Liver (tissue), 9 donors: ENCODE data around the gene NOP9. TPM values are rescaled to one million over a fixed set of nuclear protein-coding genes. Genes with fewer than 3 reads are reported as not detected.

Source experiments
- DNase-seq: peaks from one replicate; pipeline ENCODE4 v3.0.0-alpha.2; 2017; ENCODE audit warnings: low spot score
- H3K27ac ChIP-seq, 2 donors: one replicate each; pipeline ENCODE4 v1.7.0; 2013; ENCODE audit warnings: inconsistent platforms in 2 of 2, low read length in 2 of 2, control low read depth in 1 of 2, low read depth in 1 of 2, mild to moderate bottlenecking in 1 of 2
- H3K27me3 ChIP-seq, 4 donors: one replicate each; pipeline versions ENCODE4 v1.6.1 to v1.7.0; 2013; ENCODE audit warnings: low read length in 3 of 4, inconsistent platforms in 1 of 4, mild to moderate bottlenecking in 1 of 4, moderate library complexity in 1 of 4; ENCODE audit not compliant: control insufficient read depth in 4 of 4, insufficient read depth in 4 of 4
- H3K36me3 ChIP-seq, 4 donors: one replicate each; pipeline versions ENCODE4 v1.6.1 to v1.7.0; 2013; ENCODE audit warnings: low read length in 3 of 4, mild to moderate bottlenecking in 3 of 4, low read depth in 1 of 4, moderate library complexity in 1 of 4; ENCODE audit not compliant: control insufficient read depth in 4 of 4, insufficient read depth in 3 of 4
- H3K4me1 ChIP-seq, 4 donors: one replicate each; pipeline versions ENCODE4 v1.6.1 to v1.7.0; 2013; ENCODE audit warnings: low read length in 3 of 4, mild to moderate bottlenecking in 3 of 4, moderate library complexity in 1 of 4; ENCODE audit not compliant: control insufficient read depth in 4 of 4, insufficient read depth in 4 of 4
- H3K4me3 ChIP-seq, 3 donors: one replicate each; pipeline versions ENCODE4 v1.6.1 to v1.7.0; 2013; ENCODE audit warnings: low read length in 3 of 3, control low read depth in 1 of 3, low read depth in 1 of 3, mild to moderate bottlenecking in 1 of 3
- H3K9ac ChIP-seq, 2 donors: one replicate each; pipeline ENCODE4 v1.7.0; 2013; ENCODE audit warnings: low read length in 2 of 2, mild to moderate bottlenecking in 2 of 2, moderate library complexity in 2 of 2, control low read depth in 1 of 2, low read depth in 1 of 2
- H3K9me3 ChIP-seq, 4 donors: one replicate each; pipeline versions ENCODE4 v1.6.1 to v1.7.0; 2013; ENCODE audit warnings: low read length in 3 of 4; ENCODE audit not compliant: control insufficient read depth in 4 of 4
- ATF3 ChIP-seq: IDR thresholded peaks from 2 replicates; pipeline ENCODE4 v1.6.1; 2016; ENCODE audit warnings: antibody characterized with exemption
- CTCF ChIP-seq: fragments of 150-350 bp; IDR thresholded peaks from 2 replicates; pipeline ENCODE4 v1.5.1; 2017; ENCODE audit warnings: improper control_type of control experiment, low read depth, low read length; ENCODE audit not compliant: missing input control
- EGR1 ChIP-seq, 2 donors: IDR thresholded peaks; 2 replicates each; pipeline ENCODE4 v1.6.1; 2016 to 2018; ENCODE audit warnings: antibody characterized with exemption in 2 of 2, low read depth in 2 of 2
- FOXA1 ChIP-seq: IDR thresholded peaks from 2 replicates; pipeline ENCODE4 v1.6.1; 2016; ENCODE audit warnings: antibody characterized with exemption
- GABPA ChIP-seq, 2 donors: IDR thresholded peaks in 1 of 2; conservative IDR thresholded peaks in 1 of 2; 2 replicates each; pipeline ENCODE4 v1.6.1; 2016; ENCODE audit warnings: antibody characterized with exemption in 2 of 2, mild to moderate bottlenecking in 1 of 2, moderate library complexity in 1 of 2
- HNF4A ChIP-seq, 2 donors: conservative IDR thresholded peaks; 2 replicates each; pipeline ENCODE4 v1.6.1; 2016; ENCODE audit warnings: antibody characterized with exemption in 2 of 2, mild to moderate bottlenecking in 2 of 2
- HNF4G ChIP-seq: IDR thresholded peaks from 2 replicates; pipeline ENCODE4 v1.6.1; 2016; ENCODE audit warnings: antibody characterized with exemption
- JUND ChIP-seq, 2 donors: IDR thresholded peaks; 2 replicates each; pipeline ENCODE4 v1.6.1; 2016; ENCODE audit warnings: antibody characterized with exemption in 2 of 2
- MAX ChIP-seq: IDR thresholded peaks from 2 replicates; pipeline ENCODE4 v1.6.1; 2016; ENCODE audit warnings: antibody characterized with exemption
- NR2F2 ChIP-seq: IDR thresholded peaks from 2 replicates; pipeline ENCODE4 v1.6.1; 2016; ENCODE audit warnings: antibody characterized with exemption
- RAD21 ChIP-seq, 2 donors: IDR thresholded peaks; 2 replicates each; pipeline ENCODE4 v1.6.1; 2016; ENCODE audit warnings: antibody characterized with exemption in 2 of 2, mild to moderate bottlenecking in 2 of 2
- RXRA ChIP-seq, 2 donors: IDR thresholded peaks; 2 replicates each; pipeline ENCODE4 v1.6.1; 2017 to 2018; ENCODE audit warnings: antibody characterized with exemption in 2 of 2, mild to moderate bottlenecking in 1 of 2
- SP1 ChIP-seq: IDR thresholded peaks from 2 replicates; pipeline ENCODE4 v1.6.1; 2018; ENCODE audit warnings: antibody characterized with exemption, mild to moderate bottlenecking
- YY1 ChIP-seq: IDR thresholded peaks from 2 replicates; pipeline ENCODE4 v1.6.1; 2016; ENCODE audit warnings: antibody characterized with exemption, mild to moderate bottlenecking
- ZBTB33 ChIP-seq: IDR thresholded peaks from 2 replicates; pipeline ENCODE4 v1.6.1; 2016; ENCODE audit warnings: antibody characterized with exemption
- WGBS: extraction: QIAGEN DNeasy Blood & Tissue Kit; methylation state at CpG from one replicate; pipeline ENCODE4 v1.1.7; 2013; 5-methylcytosine and 5-hydroxymethylcytosine counted together
- polyA plus RNA-seq, 2 donors: library from polyadenylated mRNA; stranded (reverse) in 1 of 2; unstranded in 1 of 2; fragments of 200-250 nt in 1 of 2; fragments of >200 nt in 1 of 2; fragmentation: Nextera tagmentation in 1 of 2; extraction: Ambion mirVana in 1 of 2; gene quantifications; one replicate each; pipeline versions ENCODE4 v1.2.1 to v1.2.3, GENCODE V29; 2013 to 2015
- total RNA-seq, 2 donors: library from RNA; depleted of rRNA; stranded (reverse); fragments of >200 nt; gene quantifications; one replicate each; pipeline ENCODE4 v1.2.3, GENCODE V29; 2014
- TF ChIP-seq, protein P1 (sequence below): IDR thresholded peaks from 2 replicates; pipeline ENCODE4 v1.6.1; 2016; ENCODE audit warnings: antibody characterized with exemption, mild to moderate bottlenecking
- donor health status: healthy.
- donor health status: healthy.
- donor health status: healthy.
- donor health status: healthy.
- donor health status: healthy.

The NOP9 gene
- total and polyA plus RNA-seq, 4 donors: 3.8 to 18.2 (median 9.7) TPM

- no peaks in the 10 kb centered on the region for H3K9me3 ChIP-seq
- TF ChIP-seq CTCF (no peak), MAX (no peak), HNF4G (no peak), NR2F2 (no peak), SP1 (no peak), EGR1 (IDR thresholded peaks at IDR 0.05; ENCODE audit: low read depth in 2 of 2) (no peak), ATF3 (no peak), HNF4A (conservative IDR thresholded peaks at IDR 0.05) (no peak), RXRA (IDR thresholded peaks at IDR 0.05) (no peak), RAD21 (IDR thresholded peaks at IDR 0.05) (no peak), FOXA1 (no peak), YY1 (no peak), JUND (IDR thresholded peaks at IDR 0.05) (no peak), GABPA (IDR thresholded peaks at IDR 0.05 in 1 of 2, conservative IDR thresholded peaks at IDR 0.05 in 1 of 2) (no peak), ZBTB33 (no peak)
- TF ChIP-seq, protein P1, sequence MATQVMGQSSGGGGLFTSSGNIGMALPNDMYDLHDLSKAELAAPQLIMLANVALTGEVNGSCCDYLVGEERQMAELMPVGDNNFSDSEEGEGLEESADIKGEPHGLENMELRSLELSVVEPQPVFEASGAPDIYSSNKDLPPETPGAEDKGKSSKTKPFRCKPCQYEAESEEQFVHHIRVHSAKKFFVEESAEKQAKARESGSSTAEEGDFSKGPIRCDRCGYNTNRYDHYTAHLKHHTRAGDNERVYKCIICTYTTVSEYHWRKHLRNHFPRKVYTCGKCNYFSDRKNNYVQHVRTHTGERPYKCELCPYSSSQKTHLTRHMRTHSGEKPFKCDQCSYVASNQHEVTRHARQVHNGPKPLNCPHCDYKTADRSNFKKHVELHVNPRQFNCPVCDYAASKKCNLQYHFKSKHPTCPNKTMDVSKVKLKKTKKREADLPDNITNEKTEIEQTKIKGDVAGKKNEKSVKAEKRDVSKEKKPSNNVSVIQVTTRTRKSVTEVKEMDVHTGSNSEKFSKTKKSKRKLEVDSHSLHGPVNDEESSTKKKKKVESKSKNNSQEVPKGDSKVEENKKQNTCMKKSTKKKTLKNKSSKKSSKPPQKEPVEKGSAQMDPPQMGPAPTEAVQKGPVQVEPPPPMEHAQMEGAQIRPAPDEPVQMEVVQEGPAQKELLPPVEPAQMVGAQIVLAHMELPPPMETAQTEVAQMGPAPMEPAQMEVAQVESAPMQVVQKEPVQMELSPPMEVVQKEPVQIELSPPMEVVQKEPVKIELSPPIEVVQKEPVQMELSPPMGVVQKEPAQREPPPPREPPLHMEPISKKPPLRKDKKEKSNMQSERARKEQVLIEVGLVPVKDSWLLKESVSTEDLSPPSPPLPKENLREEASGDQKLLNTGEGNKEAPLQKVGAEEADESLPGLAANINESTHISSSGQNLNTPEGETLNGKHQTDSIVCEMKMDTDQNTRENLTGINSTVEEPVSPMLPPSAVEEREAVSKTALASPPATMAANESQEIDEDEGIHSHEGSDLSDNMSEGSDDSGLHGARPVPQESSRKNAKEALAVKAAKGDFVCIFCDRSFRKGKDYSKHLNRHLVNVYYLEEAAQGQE: no peak
- H3K36me3 ChIP-seq: peaks cover 5 to 38% (median 26%) of the 10 kb centered on the region in 4 donors
- H3K27ac ChIP-seq: peak overlapping the region; percentile 92 to 97
- H3K9ac ChIP-seq: peak overlapping the region; percentile 80 to 98
- peaks cover 32 to 88% (median 78%) of the 10 kb centered on the region in 4 donors for H3K4me1 ChIP-seq
- no peaks in the 10 kb centered on the region for H3K27me3 ChIP-seq
- peak overlapping the region; percentile 55 to 78 (median 70) for H3K4me3 ChIP-seq
- no peak for DNase-seq
- 40% methylated on average over 11 of the region's 11 CpGs for WGBS
Measured at GRCh38 chr14:24307156-24307574, 7.5 kb downstream of the NOP9 start.
